GM23338 (cell line): ENCODE data around the gene PEAK3. TPM values are rescaled to one million over a fixed set of nuclear protein-coding genes. Genes with fewer than 3 reads are reported as not detected.

Experiments
- ATAC-seq: fragments of 200-7000 bp; cut with Tn5 transposase; 3 replicates; pipeline ENCODE4 v1.9.1; 2020
- DNase-seq: peaks from one replicate; pipeline ENCODE4 v3.0.0-alpha.2; 2015; ENCODE audit warnings: low spot score
- H2AFZ ChIP-seq: fragments of 200-600 bp; sonication (generic); 2 replicates; pipeline ENCODE4 v1.8.0; 2016; ENCODE audit warnings: antibody characterized with exemption, mild to moderate bottlenecking, moderate library complexity
- H3F3A ChIP-seq: fragments of 200-600 bp; sonication (generic); replicated peaks from 2 replicates; pipeline ENCODE4 v1.8.0; 2017; ENCODE audit warnings: antibody characterized with exemption, mixed run types, low read depth
- H3K27ac ChIP-seq: fragments of 200-600 bp; sonication (generic); 2 replicates; pipeline ENCODE4 v1.6.1; 2016; ENCODE audit warnings: low read depth
- H3K27me3 ChIP-seq: fragments of 200-600 bp; sonication (generic); 2 replicates; pipeline ENCODE4 v1.8.0; 2016; ENCODE audit warnings: mild to moderate bottlenecking, mixed run types, moderate library complexity; ENCODE audit not compliant: insufficient read depth
- H3K36me3 ChIP-seq: fragments of 200-600 bp; sonication (generic); 2 replicates; pipeline ENCODE4 v1.8.0; 2016; ENCODE audit warnings: mild to moderate bottlenecking; ENCODE audit not compliant: insufficient read depth
- H3K4me1 ChIP-seq: fragments of 200-600 bp; sonication (generic); 2 replicates; pipeline ENCODE4 v1.8.0; 2016; ENCODE audit warnings: mild to moderate bottlenecking, moderate library complexity; ENCODE audit not compliant: insufficient read depth
- H3K4me2 ChIP-seq: fragments of 200-600 bp; sonication (generic); 2 replicates; pipeline ENCODE4 v1.7.1; 2017; ENCODE audit warnings: mixed run types
- H3K4me3 ChIP-seq: fragments of 200-600 bp; sonication (generic); 2 replicates; pipeline ENCODE4 v1.6.1; 2016; ENCODE audit warnings: mixed run types
- H3K79me2 ChIP-seq: fragments of 200-600 bp; sonication (generic); replicated peaks from 2 replicates; pipeline ENCODE4 v1.8.0; 2017; ENCODE audit warnings: mild to moderate bottlenecking; ENCODE audit not compliant: insufficient read depth
- H3K9me2 ChIP-seq: fragments of 200-600 bp; sonication (generic); 2 replicates; pipeline ENCODE4 v1.8.0; 2017; ENCODE audit not compliant: insufficient read depth
- H4K20me1 ChIP-seq: fragments of 200-600 bp; sonication (generic); replicated peaks from 2 replicates; pipeline ENCODE4 v1.8.0; 2017; ENCODE audit warnings: mild to moderate bottlenecking; ENCODE audit not compliant: insufficient read depth
- H3K27ac Mint-ChIP-seq: 2 replicates; pipeline ENCODE4 v1.8.0; 2020; ENCODE audit warnings: inconsistent platforms, mild to moderate bottlenecking, moderate library complexity, mixed read lengths
- H3K27me3 Mint-ChIP-seq: 3 replicates; pipeline ENCODE4 v1.8.0; 2022; ENCODE audit warnings: low read depth, mild to moderate bottlenecking, moderate library complexity, mixed read lengths, inconsistent platforms; ENCODE audit not compliant: insufficient read depth, poor library complexity
- H3K36me3 Mint-ChIP-seq: 3 replicates; pipeline ENCODE4 v1.8.0; 2021; ENCODE audit warnings: low read depth, mild to moderate bottlenecking, inconsistent platforms, moderate library complexity, mixed read lengths
- H3K4me1 Mint-ChIP-seq: 3 replicates; pipeline ENCODE4 v1.8.0; 2020; ENCODE audit warnings: mild to moderate bottlenecking, inconsistent platforms, mixed read lengths
- H3K4me3 Mint-ChIP-seq: 3 replicates; pipeline ENCODE4 v1.8.0; 2021; ENCODE audit warnings: moderate library complexity, mild to moderate bottlenecking, inconsistent platforms, mixed read lengths
- H3K9me3 Mint-ChIP-seq: 3 replicates; pipeline ENCODE4 v1.8.0; 2020; ENCODE audit warnings: moderate library complexity, mild to moderate bottlenecking, inconsistent platforms, mixed read lengths
- CREB1 ChIP-seq: fragments of 250-450 bp; sonication (Bioruptor Pico); IDR thresholded peaks from 2 replicates; pipeline ENCODE4 v1.5.0; 2020; ENCODE audit warnings: low read depth, mild to moderate bottlenecking, moderate library complexity
- EZH2 ChIP-seq: fragments of 200-600 bp; sonication (generic); IDR thresholded peaks from one replicate; pipeline ENCODE4 v1.8.0; 2017; ENCODE audit warnings: antibody characterized with exemption, mild to moderate bottlenecking, low read depth; ENCODE audit not compliant: unreplicated experiment
- EZH2phosphoT487 ChIP-seq: fragments of 200-600 bp; sonication (generic); IDR thresholded peaks from one replicate; pipeline ENCODE4 v1.8.1; 2018; ENCODE audit warnings: antibody characterized with exemption; ENCODE audit not compliant: unreplicated experiment
- JUNB ChIP-seq: IDR thresholded peaks from one replicate; pipeline ENCODE4 v1.6.1; 2016; ENCODE audit warnings: antibody characterized with exemption; ENCODE audit not compliant: unreplicated experiment
- NANOG ChIP-seq: IDR thresholded peaks from 2 replicates; pipeline ENCODE4 v1.6.1; 2016; ENCODE audit warnings: antibody characterized with exemption, borderline replicate concordance
- POLR2AphosphoS5 ChIP-seq: IDR thresholded peaks from 2 replicates; pipeline ENCODE4 v1.6.1; 2016; ENCODE audit warnings: antibody characterized with exemption, low read depth
- STAT1 ChIP-seq: IDR thresholded peaks from one replicate; pipeline ENCODE4 v1.6.1; 2016; ENCODE audit warnings: antibody characterized with exemption; ENCODE audit not compliant: unreplicated experiment
- ZNF114 ChIP-seq: fragments of 250-450 bp; sonication (Bioruptor Pico); IDR thresholded peaks from 2 replicates; pipeline ENCODE4 v1.5.0; 2020; ENCODE audit warnings: mild to moderate bottlenecking, moderate library complexity
- ZNF331 ChIP-seq: fragments of 250-450 bp; sonication (Bioruptor Pico); IDR thresholded peaks from 2 replicates; pipeline ENCODE4 v1.5.0; 2020; ENCODE audit warnings: low read depth, mild to moderate bottlenecking, moderate library complexity
- polyA plus RNA-seq: library from polyadenylated mRNA; unstranded; fragments of >200 nt; fragmentation: Nextera tagmentation; extraction: Ambion mirVana; gene quantifications from 2 replicates; pipeline ENCODE4 v1.2.1, GENCODE V29; 2016
- total RNA-seq: library from RNA; depleted of rRNA; stranded (reverse); fragments of >200 nt; shearing (Covaris generic); gene quantifications from 2 replicates; pipeline ENCODE4 v1.2.3, GENCODE V29; 2014
- TF ChIP-seq, protein P1 (sequence below): IDR thresholded peaks from 2 replicates; pipeline ENCODE4 v1.6.1; 2016; ENCODE audit warnings: antibody characterized with exemption
- TF ChIP-seq, protein P2 (sequence below), 2 experiments: fragments of 200-600 bp in 1 of 2; sonication (generic) in 1 of 2; conservative IDR thresholded peaks; 2 replicates each; pipeline versions ENCODE4 v1.5.1 to v1.6.1; 2016 to 2017; ENCODE audit warnings: antibody characterized with exemption in 2 of 2, low read depth in 2 of 2, mild to moderate bottlenecking in 2 of 2, moderate library complexity in 1 of 2
- TF ChIP-seq, protein P3 (sequence below): IDR thresholded peaks from one replicate; pipeline ENCODE4 v1.6.1; 2018; ENCODE audit warnings: antibody characterized with exemption; ENCODE audit not compliant: unreplicated experiment

PEAK3 gene
- total and polyA plus RNA-seq, 2 experiments from 2014 or later, result not detected

DNA sequence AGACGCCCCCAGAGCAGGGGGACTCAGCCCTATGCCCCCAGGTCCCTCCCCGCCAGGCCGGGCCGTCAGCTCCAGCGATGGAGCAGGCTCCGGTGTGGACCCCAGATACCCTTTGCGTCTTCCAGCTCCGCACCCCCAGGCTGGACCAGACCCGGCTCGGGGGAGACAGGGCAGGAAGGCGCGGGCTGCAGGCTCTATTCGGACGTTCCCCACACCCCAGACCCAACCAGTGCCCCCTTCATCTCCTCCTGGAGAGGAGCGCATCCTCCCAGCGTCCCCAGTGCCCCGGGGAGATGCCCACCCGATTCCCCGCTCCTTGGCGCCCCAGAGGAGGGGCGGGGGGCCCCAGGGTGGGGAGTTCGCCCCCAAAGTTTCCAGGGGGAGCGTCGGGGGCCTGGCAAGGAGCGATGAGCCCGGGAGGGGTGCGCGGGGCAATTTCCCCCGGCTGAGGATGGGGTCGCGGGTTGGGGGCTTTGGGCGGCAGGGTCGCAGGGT is 25.6 kb upstream of the PEAK3 start (continued):
- TF ChIP-seq, protein P1, sequence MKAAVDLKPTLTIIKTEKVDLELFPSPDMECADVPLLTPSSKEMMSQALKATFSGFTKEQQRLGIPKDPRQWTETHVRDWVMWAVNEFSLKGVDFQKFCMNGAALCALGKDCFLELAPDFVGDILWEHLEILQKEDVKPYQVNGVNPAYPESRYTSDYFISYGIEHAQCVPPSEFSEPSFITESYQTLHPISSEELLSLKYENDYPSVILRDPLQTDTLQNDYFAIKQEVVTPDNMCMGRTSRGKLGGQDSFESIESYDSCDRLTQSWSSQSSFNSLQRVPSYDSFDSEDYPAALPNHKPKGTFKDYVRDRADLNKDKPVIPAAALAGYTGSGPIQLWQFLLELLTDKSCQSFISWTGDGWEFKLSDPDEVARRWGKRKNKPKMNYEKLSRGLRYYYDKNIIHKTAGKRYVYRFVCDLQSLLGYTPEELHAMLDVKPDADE, result no peak
- TF ChIP-seq NANOG (no peak), POLR2AphosphoS5 (no peak), JUNB (no peak), CREB1 (CRISPR knock-in tag) (no peak), ZNF331 (CRISPR knock-in tag) (no peak), EZH2phosphoT487 (no peak), ZNF114 (no peak)
- TF ChIP-seq, protein P2, sequence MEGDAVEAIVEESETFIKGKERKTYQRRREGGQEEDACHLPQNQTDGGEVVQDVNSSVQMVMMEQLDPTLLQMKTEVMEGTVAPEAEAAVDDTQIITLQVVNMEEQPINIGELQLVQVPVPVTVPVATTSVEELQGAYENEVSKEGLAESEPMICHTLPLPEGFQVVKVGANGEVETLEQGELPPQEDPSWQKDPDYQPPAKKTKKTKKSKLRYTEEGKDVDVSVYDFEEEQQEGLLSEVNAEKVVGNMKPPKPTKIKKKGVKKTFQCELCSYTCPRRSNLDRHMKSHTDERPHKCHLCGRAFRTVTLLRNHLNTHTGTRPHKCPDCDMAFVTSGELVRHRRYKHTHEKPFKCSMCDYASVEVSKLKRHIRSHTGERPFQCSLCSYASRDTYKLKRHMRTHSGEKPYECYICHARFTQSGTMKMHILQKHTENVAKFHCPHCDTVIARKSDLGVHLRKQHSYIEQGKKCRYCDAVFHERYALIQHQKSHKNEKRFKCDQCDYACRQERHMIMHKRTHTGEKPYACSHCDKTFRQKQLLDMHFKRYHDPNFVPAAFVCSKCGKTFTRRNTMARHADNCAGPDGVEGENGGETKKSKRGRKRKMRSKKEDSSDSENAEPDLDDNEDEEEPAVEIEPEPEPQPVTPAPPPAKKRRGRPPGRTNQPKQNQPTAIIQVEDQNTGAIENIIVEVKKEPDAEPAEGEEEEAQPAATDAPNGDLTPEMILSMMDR (conservative IDR thresholded peaks at IDR 0.05; ENCODE audit: low read depth in 2 of 2), result no peak
- TF ChIP-seq, protein P3, sequence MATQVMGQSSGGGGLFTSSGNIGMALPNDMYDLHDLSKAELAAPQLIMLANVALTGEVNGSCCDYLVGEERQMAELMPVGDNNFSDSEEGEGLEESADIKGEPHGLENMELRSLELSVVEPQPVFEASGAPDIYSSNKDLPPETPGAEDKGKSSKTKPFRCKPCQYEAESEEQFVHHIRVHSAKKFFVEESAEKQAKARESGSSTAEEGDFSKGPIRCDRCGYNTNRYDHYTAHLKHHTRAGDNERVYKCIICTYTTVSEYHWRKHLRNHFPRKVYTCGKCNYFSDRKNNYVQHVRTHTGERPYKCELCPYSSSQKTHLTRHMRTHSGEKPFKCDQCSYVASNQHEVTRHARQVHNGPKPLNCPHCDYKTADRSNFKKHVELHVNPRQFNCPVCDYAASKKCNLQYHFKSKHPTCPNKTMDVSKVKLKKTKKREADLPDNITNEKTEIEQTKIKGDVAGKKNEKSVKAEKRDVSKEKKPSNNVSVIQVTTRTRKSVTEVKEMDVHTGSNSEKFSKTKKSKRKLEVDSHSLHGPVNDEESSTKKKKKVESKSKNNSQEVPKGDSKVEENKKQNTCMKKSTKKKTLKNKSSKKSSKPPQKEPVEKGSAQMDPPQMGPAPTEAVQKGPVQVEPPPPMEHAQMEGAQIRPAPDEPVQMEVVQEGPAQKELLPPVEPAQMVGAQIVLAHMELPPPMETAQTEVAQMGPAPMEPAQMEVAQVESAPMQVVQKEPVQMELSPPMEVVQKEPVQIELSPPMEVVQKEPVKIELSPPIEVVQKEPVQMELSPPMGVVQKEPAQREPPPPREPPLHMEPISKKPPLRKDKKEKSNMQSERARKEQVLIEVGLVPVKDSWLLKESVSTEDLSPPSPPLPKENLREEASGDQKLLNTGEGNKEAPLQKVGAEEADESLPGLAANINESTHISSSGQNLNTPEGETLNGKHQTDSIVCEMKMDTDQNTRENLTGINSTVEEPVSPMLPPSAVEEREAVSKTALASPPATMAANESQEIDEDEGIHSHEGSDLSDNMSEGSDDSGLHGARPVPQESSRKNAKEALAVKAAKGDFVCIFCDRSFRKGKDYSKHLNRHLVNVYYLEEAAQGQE, result no peak

DNA sequence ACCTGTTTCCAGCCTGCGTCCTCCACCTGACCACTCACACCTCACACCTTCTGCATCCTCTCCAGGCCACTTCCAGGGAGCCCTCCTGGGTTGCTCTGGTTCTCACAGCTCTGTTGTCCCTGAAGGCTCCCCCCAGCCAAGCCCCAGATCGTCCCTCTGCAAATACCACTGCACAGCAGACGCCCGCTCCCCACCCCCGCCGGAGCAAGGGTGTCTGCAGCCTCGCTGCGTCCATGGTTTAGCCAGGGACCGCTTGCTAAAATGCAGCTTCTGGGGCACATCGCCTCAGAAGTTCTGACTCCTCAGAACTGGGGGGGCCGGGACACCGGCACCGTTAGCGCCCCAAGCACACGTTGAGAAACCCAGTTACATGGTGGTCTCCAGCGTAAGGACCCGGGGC is 25.0 kb upstream of the PEAK3 start:
- Histone ChIP-seq H3K27me3 (peaks cover 40% of the 10 kb centered on the region), H3K4me2 (peak overlapping the region; percentile 79), H3K4me3 (peak overlapping the region; percentile 58; the same call in 1 of the 2 replicates), H3K27ac (no peak overlapping the region), H3K79me2 (no peaks in the 10 kb centered on the region), H4K20me1 (no peaks in the 10 kb centered on the region), H3K36me3 (no peaks in the 10 kb centered on the region), H3K4me1 (peaks cover 5% of the 10 kb centered on the region; the same call in 1 of the 2 replicates), H3F3A (no peaks in the 10 kb centered on the region), H3K9me2 (no peaks in the 10 kb centered on the region), H2AFZ (peak overlapping the region; percentile 91)
- DNase-seq (no peak), ATAC-seq (no peak)
- Mint-ChIP-seq H3K4me3 (no peak overlapping the region), H3K27me3 (peaks cover 47% of the 10 kb centered on the region), H3K27ac (no peak overlapping the region), H3K36me3 (no peaks in the 10 kb centered on the region), H3K4me1 (peaks cover 7% of the 10 kb centered on the region), H3K9me3 (no peaks in the 10 kb centered on the region; the same call in 2 of the 3 replicates)
- TF ChIP-seq EZH2 (no peak), STAT1 (no peak), EZH2phosphoT487 (no peak)
- TF ChIP-seq, protein P2 (conservative IDR thresholded peaks at IDR 0.05; ENCODE audit: low read depth in 2 of 2), result no peak
